Sciatic nerve (tissue), 2 donors: ENCODE measurements around the gene IGFALS. TPM values are rescaled to one million over a fixed set of nuclear protein-coding genes. Genes with fewer than 3 reads are reported as not detected.

Source experiments
- ATAC-seq: fragments of 200-7000 bp; cut with Tn5 transposase; one replicate; pipeline ENCODE4 v1.9.1; 2020; ENCODE audit warnings: mild to moderate bottlenecking, moderate library complexity
- DNase-seq: peaks from one replicate; pipeline ENCODE4 v3.0.0-alpha.2; 2020; ENCODE audit warnings: low spot score
- intact Hi-C: fragments of 100-400 bp; cut with DNase I; formaldehyde crosslinking; loops from one replicate; pipeline ENCODE4 v1.14.2; 2022
- total RNA-seq: library from RNA; stranded (reverse); fragmentation: NEBNext Ultra II Directional; extraction: Animal tissue kit (Norgen Biotek cat#: 25700); gene quantifications from one replicate; pipeline ENCODE4 v1.2.1, GENCODE V29; 2021
- donor health status: DM: no; HTN: no; CAD: no.
- donor health status: DM: no; HTN: no; CAD: no.

The IGFALS gene
- 0.22 TPM for total RNA-seq

GRCh38 chr16:1793578-1794220, at the start of gene IGFALS:
Gene IGFALS, minus strand, starts transcription at chr16:1793705. Its CDS starts 53 bp downstream, at chr16:1793652.
- DNase-seq (no peak), ATAC-seq (no peak)
- intact Hi-C loops, result no loop called here

DNA sequence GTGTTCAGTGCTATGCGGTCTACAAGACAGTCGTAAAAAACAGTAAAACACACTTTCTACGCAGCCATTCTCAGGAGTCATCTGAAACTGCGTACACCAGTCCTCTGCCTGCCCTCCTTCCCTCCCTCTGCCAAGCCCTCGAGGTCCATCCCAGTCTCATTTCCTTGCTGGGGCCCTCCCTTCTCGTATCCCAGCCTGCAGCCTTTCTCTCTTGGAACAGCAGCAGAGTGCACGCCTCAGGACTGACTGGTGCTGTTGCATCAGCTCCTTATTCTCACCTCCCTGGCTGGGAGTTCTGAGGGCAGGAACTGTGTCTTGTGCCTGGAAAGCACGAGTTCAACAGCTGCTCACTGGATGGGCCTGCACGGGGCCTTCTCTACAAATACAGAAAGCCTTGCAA, 46.0 kb upstream of the IGFALS start:
- DNase-seq, result no peak

GRCh38 chr16:1834096-1834495, 40.6 kb upstream of the IGFALS start:
- ATAC-seq, result no peak
- intact Hi-C loops, result no loop called here
- DNase-seq, result no peak

More for the DNA sequence above, 46.0 kb upstream of the IGFALS start:
- intact Hi-C loops, result no loop called here
- ATAC-seq, result no peak

DNA sequence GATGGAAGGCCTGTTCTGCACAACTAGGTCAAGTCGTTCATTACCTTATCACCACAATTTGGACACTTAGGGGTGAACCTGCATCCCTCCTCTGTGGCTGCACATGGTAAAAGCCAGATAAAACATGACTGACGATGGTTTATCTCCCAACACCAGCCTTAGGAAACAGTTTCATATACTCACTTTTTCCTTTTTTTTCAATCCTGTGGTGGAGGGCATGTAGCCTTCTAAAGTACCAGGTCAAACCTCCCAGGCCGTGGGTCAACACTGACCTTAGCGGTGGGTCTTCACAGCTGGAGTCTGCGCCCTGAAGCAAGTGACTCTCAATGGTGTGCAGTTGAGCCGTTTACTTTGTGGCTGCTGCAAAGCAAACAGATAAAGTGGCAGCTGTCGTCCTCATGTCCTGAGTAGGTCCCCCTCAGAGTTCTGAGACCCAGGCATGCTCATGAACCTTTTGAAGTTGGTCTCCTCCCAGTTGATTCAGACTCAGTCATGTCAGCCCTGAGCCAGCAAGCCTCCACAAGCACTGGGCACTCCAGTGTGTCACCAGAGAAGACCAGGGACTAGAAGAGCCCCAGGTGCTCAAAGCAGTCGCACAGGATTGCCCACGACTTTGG, 39.4 kb upstream of the IGFALS start:
- ATAC-seq, result no peak
- intact Hi-C loops, result no loop called here
- no peak for DNase-seq

DNA sequence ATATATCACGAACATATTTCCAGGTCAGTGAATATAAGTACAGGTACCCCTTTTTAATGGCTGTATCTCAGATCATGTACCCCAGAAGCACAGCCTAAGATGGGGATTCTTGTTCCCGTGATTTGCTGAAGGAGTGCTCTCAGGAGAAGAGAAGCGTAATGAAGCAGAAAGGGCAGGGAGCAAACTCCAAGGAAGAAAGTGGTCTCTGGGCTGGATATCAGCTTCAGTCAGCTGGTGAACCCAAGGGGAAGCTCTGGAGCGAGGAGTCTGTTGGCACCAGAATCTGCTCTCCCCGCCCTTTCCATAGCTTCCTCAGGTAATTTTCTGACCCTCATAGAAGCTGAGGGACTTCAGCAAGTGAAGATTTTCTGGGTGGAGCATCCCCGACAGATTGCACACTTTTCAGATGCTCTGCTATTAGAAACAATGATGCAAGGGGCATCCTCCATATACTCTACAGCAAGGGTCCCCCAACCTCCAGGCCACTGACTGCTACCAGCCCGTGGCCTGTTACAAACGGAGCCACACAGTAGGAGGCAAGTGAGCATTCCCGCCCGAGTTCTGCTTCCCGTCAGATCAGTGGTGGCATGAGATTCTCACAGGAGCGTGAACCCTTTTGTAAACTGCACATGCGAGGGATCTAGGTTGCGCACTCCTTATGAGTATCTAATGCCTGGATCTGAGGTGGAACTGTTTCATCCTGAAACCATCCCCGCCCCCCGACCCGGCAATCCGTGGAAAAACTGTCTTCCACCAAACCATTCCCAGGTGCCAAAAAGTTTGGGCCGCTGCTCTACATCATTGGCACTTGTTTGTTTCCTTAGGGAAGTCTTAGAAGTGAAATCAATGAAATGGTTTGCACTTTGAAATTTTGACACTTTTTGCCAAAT, 37.9 kb upstream of the IGFALS start:
- intact Hi-C loops, result no loop called here
- ATAC-seq (no peak), DNase-seq (no peak)

- ATAC-seq (no peak), DNase-seq (no peak)
- intact Hi-C loops, result no loop called here
Observed at GRCh38 chr16:1830213-1830612, 36.7 kb upstream of the IGFALS start.

GRCh38 chr16:1828645-1829410, 35.3 kb upstream of the IGFALS start:
- ATAC-seq, result no peak
- intact Hi-C loops, result no loop called here
- no peak for DNase-seq

DNA sequence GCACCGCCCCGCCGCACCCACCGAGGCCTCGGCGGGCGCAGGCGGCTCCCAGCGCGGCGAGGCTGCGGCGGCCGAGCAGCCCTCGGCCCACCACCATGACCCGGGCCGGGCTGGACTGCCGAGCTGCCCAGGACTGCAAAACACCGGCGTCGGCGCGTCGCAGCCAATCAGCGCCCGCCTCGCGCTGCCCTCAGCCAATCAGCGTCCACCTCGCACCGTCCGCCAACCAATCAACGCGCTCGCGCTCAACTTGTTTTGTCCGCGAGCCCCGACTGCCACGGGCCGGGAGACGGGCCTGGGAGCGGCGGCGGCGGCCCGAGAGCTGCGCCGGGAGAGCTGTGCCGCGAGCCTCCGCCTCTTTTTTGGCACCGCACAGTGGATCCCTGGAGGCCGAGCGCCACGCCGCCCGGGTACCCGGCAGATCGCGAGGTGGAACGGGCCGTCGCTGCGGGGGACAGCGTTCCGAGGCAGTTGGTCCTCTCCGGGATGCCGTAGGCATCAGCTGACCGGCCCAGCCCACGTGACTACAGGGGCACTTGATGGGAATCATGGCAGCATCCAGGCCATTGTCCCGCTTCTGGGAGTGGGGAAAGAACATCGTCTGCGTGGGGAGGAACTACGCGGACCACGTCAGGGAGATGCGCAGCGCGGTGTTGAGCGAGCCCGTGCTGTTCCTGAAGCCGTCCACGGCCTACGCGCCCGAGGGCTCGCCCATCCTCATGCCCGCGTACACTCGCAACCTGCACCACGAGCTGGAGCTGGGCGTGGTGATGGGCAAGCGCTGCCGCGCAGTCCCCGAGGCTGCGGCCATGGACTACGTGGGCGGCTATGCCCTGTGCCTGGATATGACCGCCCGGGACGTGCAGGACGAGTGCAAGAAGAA, 33.4 kb upstream of the IGFALS start, which contains the start of the genes FAHD1 and HAGH:
Gene FAHD1, plus strand, starts transcription at position 516 of the 883 bp plus-strand sequence. Its CDS starts 33 bp downstream, at position 549.
Gene HAGH, minus strand, starts transcription at position 135 of the 883 bp plus-strand sequence. Its CDS starts 38 bp downstream, at position 97.
- ATAC-seq, result peak; percentile 97
- intact Hi-C loops, result no loop called here
- peak; percentile 96 for DNase-seq

DNA sequence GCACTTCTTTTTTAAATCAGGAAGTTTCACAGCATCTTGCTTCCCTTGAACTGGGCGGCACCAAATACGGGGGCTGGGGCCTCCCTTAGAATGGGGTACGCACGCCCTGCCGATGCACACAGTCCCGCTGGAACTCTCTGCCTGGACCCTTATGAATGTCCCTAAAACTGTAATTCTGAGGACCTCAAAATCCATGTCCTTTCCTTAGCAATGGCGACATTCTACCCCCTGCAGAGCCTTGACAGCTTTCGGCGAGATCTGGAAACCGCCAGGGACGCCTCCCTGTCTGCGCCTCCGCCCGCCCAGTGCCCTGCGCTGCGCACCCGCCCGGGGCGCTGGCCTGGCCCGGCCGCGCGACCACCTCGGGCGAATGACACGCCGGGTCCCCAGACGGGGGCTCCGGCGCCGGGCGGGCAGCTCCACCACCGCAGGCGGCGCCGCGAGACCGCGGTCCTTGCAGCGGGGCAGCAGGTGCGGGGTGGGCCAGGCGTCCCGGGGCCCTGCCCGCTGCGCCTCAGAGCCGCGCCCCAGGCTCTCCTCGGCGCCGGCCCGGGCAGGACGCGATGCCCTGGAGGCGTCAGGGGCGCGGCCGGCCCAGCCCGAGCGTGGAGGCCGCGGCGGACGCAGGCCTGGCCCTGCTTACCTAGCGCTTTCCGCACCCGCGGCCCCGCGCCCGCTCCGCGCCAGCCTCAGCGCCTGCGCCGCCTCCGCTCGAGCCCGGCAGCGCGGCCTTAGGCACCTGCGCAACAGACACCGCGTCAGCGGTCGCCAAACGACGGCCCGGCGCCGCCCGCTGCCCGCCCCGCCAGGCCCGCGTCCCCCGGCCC, 32.6 kb upstream of the IGFALS start:
- ATAC-seq (no peak), DNase-seq (peak; percentile 67)
- intact Hi-C loops, result no loop called here

GRCh38 chr16:1825381-1825863, 31.9 kb upstream of the IGFALS start:
- no peak for ATAC-seq
- no peak for DNase-seq
- intact Hi-C loops, result no loop called here

- ATAC-seq (no peak), DNase-seq (no peak)
- intact Hi-C loops, result no loop called here
Observed at GRCh38 chr16:1823821-1824220, 30.3 kb upstream of the IGFALS start.

DNA sequence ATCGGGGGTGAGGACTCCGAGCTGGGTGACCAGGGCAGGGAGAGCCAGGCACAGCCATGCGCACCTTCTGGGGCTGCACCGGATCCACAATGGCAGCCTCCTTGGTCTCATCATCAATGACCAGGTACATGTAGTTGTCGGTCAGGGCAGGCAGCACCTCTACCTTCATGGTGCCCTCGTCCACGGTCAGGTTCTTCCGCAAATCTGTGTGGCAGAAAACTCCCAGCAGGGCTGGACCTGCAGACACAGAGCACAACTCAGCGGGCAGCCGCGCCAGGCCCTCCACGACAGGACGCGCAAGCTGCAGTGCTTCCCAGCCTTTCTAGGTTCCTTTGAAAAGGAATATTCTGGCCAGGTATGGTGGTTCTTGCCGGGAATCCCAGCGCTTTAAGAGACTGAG, 29.3 kb upstream of the IGFALS start:
- ATAC-seq, result no peak
- DNase-seq, result no peak
- intact Hi-C loops, result no loop called here

DNA sequence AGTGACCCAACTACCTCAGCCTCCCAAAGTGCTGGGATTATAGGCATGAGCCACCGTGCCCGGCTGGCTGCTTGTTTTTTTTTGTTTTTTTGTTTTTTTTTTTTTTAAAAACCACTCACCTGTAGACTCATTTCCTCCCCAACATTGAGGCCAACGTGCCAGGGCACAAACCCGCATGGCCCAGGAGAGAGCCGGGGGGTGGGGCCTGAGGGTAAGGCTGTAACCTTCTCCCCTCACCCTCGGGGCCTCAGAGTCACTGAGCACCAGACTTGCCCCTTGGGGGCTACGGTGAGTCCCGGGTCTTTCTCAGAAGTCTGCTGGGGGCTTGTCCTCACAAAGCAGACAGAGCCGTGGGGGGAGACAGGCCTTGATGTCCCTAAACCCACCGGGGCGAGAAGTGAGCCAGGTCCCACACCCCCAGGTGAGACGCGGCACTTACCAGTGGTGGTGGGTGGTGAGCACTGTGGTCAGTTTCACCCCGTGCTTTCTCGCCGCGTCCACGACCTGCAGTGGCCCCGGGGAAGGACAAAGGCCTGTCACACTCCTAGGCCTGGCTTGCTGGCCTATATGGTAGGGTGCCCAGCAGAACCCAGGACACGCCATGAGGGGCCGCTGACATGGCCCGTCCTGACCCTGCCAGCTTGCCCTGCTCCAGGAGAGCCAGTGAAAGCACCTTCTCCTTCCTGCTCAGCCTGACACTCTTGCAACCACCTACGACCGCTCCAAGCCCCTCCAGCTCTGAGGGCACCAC, 28.5 kb upstream of the IGFALS start:
- DNase-seq, result no peak
- intact Hi-C loops, result no loop called here

DNA sequence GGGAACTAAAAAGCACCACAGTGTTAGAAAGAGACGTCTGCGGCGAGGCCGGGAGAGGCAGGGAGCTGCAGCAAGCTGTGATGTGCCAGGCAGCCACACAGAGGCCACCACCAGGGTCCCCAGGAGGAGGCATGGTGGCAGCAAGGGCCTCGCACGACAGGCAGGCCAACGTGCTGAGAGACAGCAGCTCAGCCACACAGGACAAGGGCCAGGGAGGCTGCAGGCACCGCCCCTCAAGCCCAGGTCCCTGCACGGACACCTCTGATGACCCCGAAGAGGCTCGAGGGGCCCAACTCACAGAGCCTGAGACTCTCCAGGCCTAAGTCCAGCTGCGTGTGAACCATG, 27.4 kb upstream of the IGFALS start:
- intact Hi-C loops, result no loop called here
- no peak for ATAC-seq
- DNase-seq, result peak; percentile 34

More for the DNA sequence above, 28.5 kb upstream of the IGFALS start:
- no peak for ATAC-seq

- no peak for DNase-seq
Observed at GRCh38 chr16:1820096-1820945, 26.8 kb upstream of the IGFALS start.

GRCh38 chr16:1819611-1820010, 26.1 kb upstream of the IGFALS start:
- DNase-seq, result no peak
- intact Hi-C loops, result no loop called here
- no peak for ATAC-seq

More at GRCh38 chr16:1820096-1820945, 26.8 kb upstream of the IGFALS start:
- ATAC-seq, result no peak
- intact Hi-C loops, result no loop called here
